ENCODE measurements around the gene CIAO2A. TPM values are rescaled to one million over a fixed set of nuclear protein-coding genes. Genes with fewer than 3 reads are reported as not detected.
A peak's percentile ranks its signal among the peaks of the same experiment; 100 is the strongest.

Gene CIAO2A, protein sequence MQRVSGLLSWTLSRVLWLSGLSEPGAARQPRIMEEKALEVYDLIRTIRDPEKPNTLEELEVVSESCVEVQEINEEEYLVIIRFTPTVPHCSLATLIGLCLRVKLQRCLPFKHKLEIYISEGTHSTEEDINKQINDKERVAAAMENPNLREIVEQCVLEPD
- 72.3 and 73.0 TPM in 2 replicates for total RNA-seq

DNA sequence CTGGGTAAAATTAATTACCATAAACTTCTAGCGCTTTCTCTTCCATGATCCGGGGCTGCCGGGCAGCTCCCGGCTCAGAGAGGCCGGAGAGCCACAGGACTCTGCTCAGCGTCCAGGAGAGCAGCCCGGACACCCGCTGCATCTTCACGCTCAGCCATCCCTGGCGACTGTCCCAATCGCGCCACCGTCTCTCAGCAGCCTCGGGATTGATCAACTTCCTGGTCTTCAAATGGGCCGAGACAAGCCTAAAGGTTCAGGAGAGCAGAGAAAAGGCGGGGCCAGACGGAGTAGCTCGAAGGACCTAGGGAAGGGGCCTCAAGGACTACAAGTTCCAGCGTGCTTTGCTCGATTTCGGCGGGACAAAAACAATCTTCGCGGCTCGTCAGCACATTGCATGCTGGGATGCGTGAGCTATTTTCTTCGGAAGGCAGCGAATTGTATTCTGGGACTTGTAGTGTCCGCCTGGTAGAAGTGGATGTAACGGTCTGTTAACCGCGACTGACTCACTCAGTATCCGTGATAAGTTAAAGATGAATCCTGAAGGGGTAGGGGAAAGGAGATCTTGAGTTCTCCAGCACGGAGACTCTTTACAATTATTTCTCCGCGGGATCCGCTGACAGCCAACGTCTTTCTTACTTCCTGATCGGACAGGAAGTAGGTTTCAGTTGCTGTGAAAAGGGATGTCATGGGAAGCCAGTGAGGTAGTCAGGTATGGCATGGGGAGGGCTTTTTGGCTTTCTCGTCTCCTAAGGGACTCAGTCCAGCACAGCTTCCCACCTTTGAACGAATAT is at the start of gene CIAO2A:
Gene CIAO2A, minus strand, starts transcription at position 212 of the 791 bp plus-strand sequence. Its CDS starts 70 bp downstream, at position 142.
- no peaks in the 10 kb centered on the region for H3K9me3 Mint-ChIP-seq
- H3K4me3 Mint-ChIP-seq: peak within 1 kb of the TSS; percentile 98
- DNase-seq: peak; percentile 98
- H3K27me3 Mint-ChIP-seq: no peaks in the 10 kb centered on the region
- peaks cover 57% of the 10 kb centered on the region for H3K4me1 Mint-ChIP-seq
- H3K36me3 Mint-ChIP-seq (ENCODE audit: low read depth): peaks cover 21% of the 10 kb centered on the region
- H3K27ac Mint-ChIP-seq: peak within 1 kb of the TSS; percentile 94
- intact Hi-C loops (cut with micrococcal nuclease): loop anchor here (1.0 to 10.0 kb wide), 5 partner anchors 59 to 1201 kb away; partner anchors contain the start of genes PCLAF, RNU5A-1, TRIP4 and USP3

DNA sequence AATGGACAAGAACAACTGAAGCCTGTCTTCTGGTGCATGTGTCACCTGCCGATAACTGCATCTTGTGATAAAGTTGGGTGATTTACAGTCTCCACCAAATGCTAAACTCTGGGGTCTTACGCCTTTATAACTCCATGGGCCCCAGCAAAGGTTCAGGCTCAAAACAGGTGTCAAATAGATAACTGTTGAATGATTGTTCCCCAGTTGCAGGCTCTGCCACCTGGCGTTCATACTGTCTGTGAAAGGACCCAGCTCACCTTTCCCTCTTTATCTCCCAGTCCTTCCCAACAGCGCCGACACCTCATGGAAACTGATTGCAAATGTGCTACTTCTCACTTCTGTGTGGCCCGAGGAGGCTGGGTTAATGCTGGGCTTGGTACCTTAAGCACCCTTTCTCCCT is 49.6 kb upstream of the CIAO2A start:
- H3K36me3 Mint-ChIP-seq (ENCODE audit: low read depth): peaks cover 20% of the 10 kb centered on the region
- H3K9me3 Mint-ChIP-seq: no peaks in the 10 kb centered on the region
- no peak overlapping the region for H3K27ac Mint-ChIP-seq
- intact Hi-C loops (cut with micrococcal nuclease): no loop called here
- H3K4me1 Mint-ChIP-seq: no peaks in the 10 kb centered on the region
- no peaks in the 10 kb centered on the region for H3K27me3 Mint-ChIP-seq
- no peak for DNase-seq
- H3K4me3 Mint-ChIP-seq: no peak overlapping the region

DNA sequence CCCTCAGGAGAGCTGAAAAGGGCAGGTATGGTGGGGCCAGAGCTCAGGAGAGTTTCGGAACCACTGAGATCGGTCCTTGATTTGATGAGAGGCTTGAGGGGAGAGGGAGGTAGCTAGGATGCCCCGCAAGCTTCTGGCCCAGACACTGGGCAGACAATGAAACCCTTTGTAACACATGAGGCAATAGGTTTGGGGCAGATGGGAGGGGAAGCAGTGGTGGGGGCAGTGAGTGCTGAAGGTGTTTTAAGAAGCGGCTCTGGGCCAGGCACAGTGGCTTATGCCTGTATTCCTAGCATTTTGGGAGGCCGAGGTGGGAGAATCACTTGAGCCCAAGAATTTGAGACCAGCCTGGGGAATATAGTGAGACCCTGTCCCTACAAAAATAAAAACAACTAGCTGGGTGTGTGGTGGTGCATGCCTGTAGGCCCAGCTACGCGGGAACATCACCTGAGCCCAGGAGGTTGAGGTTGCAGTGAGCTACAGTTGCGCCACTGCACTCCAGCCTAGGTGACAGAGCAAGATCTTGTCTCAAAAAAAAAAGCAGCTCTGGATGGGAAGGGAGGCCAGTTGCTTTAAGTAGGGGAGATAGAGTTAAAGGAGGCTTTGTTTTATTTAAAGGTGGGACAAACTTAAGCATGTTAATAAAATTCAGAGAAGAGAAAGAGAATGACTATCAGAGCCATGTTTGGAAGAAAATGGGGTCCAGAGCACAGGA is 48.3 kb upstream of the CIAO2A start:
- no peaks in the 10 kb centered on the region for H3K27me3 Mint-ChIP-seq
- no peaks in the 10 kb centered on the region for H3K9me3 Mint-ChIP-seq
- H3K27ac Mint-ChIP-seq: no peak overlapping the region
- H3K4me3 Mint-ChIP-seq: no peak overlapping the region
- no peak for DNase-seq
- intact Hi-C loops (cut with micrococcal nuclease): no loop called here
- peaks cover 25% of the 10 kb centered on the region for H3K36me3 Mint-ChIP-seq (ENCODE audit: low read depth)
- H3K4me1 Mint-ChIP-seq: no peaks in the 10 kb centered on the region

DNA sequence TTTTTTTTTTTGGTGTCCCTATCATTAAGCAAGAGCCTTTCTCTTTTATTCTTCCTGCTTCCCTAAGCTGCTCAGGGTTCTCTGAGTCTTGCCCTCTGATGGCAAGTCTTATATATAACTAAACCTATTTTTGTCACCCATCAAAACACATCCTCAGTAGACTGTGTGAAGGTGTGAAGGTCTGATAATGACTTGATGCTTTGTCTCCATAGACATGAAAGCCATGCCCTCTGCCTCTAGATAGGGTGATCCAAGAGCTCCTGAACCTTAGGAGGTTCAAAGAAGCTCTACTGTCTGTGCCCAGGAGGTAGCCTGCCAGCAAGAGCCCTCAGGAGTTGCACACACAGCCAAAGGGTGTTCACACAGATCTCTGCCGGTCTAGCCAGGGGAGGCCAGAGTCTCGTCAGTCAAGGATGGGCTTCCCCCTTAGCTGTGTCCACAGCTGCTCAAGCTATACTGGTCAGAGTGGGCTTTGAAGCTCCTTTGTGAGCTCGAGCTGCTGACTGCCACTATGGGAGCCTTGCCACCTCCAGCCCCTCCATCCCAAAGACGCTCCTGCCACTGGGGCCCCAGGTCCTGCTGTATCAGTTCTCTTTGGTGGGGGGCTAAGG is 44.8 kb upstream of the CIAO2A start:
- H3K36me3 Mint-ChIP-seq (ENCODE audit: low read depth): peaks cover 42% of the 10 kb centered on the region
- DNase-seq: no peak
- H3K4me1 Mint-ChIP-seq: no peaks in the 10 kb centered on the region
- intact Hi-C loops (cut with micrococcal nuclease): no loop called here
- H3K27ac Mint-ChIP-seq: no peak overlapping the region
- H3K9me3 Mint-ChIP-seq: no peaks in the 10 kb centered on the region
- H3K27me3 Mint-ChIP-seq: no peaks in the 10 kb centered on the region
- H3K4me3 Mint-ChIP-seq: no peak overlapping the region

DNA sequence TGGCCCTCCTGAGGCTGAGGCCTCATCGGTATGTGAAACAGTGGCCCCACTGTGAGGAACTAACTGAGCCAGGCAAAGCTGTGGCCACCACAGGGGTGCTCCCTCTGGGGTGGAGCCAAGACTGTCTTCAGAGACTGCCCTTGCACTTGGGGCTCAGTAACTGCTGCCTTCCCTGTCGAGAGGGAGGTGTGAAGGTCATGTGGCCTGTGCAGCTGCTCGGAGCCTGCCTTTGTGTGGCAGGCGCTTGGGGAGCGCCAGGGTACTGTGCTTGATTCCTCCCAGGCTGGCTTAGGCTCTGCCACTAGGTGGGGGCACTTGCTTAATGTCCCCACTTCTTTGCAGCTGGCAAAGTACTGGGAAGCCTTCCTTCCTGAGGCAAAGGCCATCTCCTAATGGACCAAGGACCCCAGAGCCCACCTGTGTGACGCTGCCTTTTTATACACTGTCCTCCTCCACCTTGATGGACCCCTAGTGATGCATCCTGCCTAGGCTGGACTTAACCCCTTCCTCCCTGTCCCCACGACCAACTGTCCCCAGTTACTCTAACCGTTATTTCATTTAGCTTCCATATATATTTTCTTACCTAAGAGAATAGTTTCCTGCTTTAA is 43.7 kb upstream of the CIAO2A start:
- H3K27me3 Mint-ChIP-seq: no peaks in the 10 kb centered on the region
- intact Hi-C loops (cut with micrococcal nuclease): no loop called here

DNA sequence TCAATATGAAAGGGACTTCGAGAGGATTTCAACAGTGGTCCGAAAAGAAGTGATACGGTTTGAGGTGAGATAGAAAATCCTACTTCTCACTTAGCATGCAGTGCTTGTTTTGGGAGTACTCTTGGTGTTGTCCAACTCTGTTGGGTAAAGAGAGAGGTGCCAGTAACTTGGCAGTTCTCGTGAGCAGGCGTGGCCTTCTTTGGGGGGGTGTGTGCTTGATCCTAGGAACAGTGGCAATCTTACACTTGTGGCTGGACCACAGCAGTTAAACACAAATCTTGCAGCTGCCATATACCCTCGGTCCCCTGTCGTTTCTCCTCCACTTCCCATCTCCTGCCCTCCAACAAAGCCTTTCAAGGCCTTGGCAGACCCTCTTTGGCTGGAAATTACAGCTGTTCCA is 42.7 kb upstream of the CIAO2A start:
- H3K36me3 Mint-ChIP-seq (ENCODE audit: low read depth): peaks cover 55% of the 10 kb centered on the region
- H3K27ac Mint-ChIP-seq: no peak overlapping the region

More for the DNA sequence above, 43.7 kb upstream of the CIAO2A start:
- H3K4me3 Mint-ChIP-seq: no peak overlapping the region
- DNase-seq: no peak
- peaks cover 50% of the 10 kb centered on the region for H3K36me3 Mint-ChIP-seq (ENCODE audit: low read depth)
- H3K4me1 Mint-ChIP-seq: no peaks in the 10 kb centered on the region
- no peak overlapping the region for H3K27ac Mint-ChIP-seq
- no peaks in the 10 kb centered on the region for H3K9me3 Mint-ChIP-seq

DNA sequence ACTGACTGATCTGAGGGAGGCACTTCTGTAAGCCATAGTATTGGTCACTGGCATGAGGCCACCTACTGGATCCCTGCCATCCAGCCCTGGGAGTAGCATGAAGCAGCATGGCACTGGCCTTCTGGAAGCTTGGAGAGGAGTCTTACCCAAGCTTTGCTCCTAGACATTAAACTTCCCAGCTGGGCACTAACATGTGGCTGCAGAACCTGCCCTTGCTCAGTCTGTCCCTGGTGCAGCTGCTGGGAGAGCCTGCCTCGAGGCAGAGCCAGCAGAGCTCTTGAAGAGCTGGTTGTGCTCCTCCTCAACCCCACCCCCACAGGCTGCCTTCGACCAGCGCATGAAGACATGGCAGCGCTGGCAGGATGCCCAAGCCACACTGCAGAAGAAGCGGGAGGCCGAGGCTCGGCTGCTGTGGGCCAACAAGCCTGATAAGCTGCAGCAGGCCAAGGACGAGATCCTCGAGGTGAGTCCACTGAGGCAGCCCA is 40.7 kb upstream of the CIAO2A start:
- Mint-ChIP-seq H3K27me3 (no peaks in the 10 kb centered on the region), H3K4me1 (no peaks in the 10 kb centered on the region), H3K9me3 (no peaks in the 10 kb centered on the region), H3K36me3 (ENCODE audit: low read depth) (peaks cover 65% of the 10 kb centered on the region), H3K4me3 (no peak overlapping the region), H3K27ac (no peak overlapping the region)
- DNase-seq: no peak
- intact Hi-C loops (cut with micrococcal nuclease): no loop called here

More for the DNA sequence above, 42.7 kb upstream of the CIAO2A start:
- Mint-ChIP-seq H3K9me3 (no peaks in the 10 kb centered on the region), H3K4me1 (no peaks in the 10 kb centered on the region), H3K4me3 (no peak overlapping the region), H3K27me3 (no peaks in the 10 kb centered on the region)
- DNase-seq: no peak
- intact Hi-C loops (cut with micrococcal nuclease): no loop called here

DNA sequence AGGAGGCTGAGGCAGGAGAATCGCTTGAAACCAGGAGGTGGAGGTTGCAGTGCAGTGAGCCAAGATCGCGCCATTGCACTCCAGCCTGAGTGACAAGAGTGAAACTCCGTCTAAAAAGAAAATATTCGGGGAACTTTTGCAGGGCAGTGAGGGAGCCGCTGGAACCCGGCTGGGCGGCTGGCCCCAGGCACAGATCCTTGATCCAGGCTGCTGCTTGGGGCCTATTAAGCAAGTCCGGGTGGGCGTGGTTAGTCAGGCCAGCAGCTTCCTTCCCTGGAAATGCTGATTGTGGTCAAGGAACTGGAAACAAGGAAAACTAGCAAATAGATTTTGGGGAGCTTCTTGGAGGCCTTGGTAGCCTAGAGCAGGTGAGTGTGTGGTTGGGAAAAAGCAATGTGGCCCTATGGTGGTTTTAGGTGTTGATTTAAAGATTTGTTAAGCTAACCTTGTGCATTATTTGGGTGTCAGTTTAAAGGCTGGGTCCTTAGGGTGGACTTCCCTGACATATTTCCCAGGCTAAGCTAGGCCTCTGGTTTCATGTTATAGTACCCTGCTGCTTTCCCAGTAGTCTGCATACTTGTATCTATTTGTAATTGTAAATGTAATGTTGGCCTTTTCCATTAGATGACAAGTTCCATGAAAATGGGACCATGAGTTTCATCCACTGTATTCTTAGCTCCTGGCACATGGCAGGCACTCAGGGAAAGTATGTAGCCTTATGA is 40.1 kb upstream of the CIAO2A start:
- Mint-ChIP-seq H3K4me3 (no peak overlapping the region), H3K36me3 (ENCODE audit: low read depth) (peaks cover 67% of the 10 kb centered on the region), H3K9me3 (no peaks in the 10 kb centered on the region), H3K27me3 (no peaks in the 10 kb centered on the region), H3K4me1 (no peaks in the 10 kb centered on the region), H3K27ac (no peak overlapping the region)
- DNase-seq: no peak
- intact Hi-C loops (cut with micrococcal nuclease): no loop called here

DNA sequence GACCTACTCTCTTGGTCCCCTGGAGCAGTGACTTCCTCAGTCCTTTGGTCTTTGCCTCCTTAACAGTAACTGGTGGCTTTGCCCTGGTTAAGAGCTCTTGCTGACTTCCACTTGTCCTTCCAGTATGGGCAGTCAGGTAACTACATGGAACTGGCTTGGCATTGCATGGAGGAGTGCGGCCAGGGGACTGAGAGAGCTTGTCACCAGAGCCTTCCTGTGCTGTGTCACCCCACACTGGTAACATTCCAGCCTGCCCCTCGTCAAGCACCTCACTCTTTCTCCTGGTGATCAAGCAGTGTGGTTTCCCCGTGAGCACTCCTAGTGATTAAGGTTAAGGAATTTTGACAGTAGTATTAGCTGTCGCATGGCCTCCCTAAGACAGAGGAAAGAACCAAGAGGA is 38.6 kb upstream of the CIAO2A start:
- Mint-ChIP-seq H3K36me3 (ENCODE audit: low read depth) (peaks cover 73% of the 10 kb centered on the region), H3K4me3 (no peak overlapping the region), H3K27me3 (no peaks in the 10 kb centered on the region), H3K4me1 (peaks cover 3% of the 10 kb centered on the region), H3K9me3 (no peaks in the 10 kb centered on the region), H3K27ac (no peak overlapping the region)
- intact Hi-C loops (cut with micrococcal nuclease): no loop called here
- no peak for DNase-seq

DNA sequence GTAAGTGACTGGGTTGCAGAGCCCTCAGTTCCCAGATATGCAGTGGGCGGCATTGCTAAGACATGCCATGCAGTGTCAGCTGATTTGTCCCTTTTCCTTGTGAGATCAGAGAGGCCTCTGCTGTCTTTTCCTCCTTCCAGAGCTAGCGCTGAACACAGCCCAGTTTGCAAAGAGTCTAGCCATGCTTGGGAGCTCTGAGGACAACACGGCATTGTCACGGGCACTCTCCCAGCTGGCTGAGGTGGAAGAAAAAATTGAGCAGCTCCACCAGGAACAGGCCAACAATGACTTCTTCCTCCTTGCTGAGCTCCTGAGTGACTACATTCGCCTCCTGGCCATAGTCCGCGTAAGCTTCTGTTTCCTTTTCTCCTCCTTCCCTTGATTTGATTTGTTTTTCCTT is 37.9 kb upstream of the CIAO2A start:
- Mint-ChIP-seq H3K27ac (no peak overlapping the region), H3K9me3 (no peaks in the 10 kb centered on the region)
- intact Hi-C loops (cut with micrococcal nuclease): no loop called here

DNA sequence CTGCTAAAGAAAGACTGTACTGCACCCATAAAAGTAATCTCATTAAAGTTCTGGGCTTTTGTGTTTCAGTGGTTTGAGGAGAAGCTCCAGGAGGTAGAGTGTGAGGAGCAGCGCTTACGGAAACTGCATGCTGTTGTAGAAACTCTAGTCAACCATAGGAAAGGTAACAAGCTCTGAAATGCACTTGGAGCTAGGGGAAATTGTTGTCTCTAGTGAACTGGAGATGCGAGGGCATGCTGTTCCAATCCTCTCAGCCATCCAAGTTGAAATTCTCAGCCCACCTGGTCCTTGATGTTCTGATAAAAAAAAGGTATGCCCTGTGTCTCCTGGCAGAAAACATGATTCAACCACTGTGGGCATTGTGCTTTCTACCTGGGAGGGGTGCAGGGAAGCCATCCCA is 36.5 kb upstream of the CIAO2A start:
- no peaks in the 10 kb centered on the region for H3K9me3 Mint-ChIP-seq
- H3K27ac Mint-ChIP-seq: no peak overlapping the region
- no peaks in the 10 kb centered on the region for H3K27me3 Mint-ChIP-seq
- H3K4me1 Mint-ChIP-seq: peaks cover 3% of the 10 kb centered on the region
- H3K36me3 Mint-ChIP-seq (ENCODE audit: low read depth): peaks cover 72% of the 10 kb centered on the region
- no peak overlapping the region for H3K4me3 Mint-ChIP-seq
- intact Hi-C loops (cut with micrococcal nuclease): no loop called here
- DNase-seq: no peak

More for the DNA sequence above, 37.9 kb upstream of the CIAO2A start:
- no peaks in the 10 kb centered on the region for H3K27me3 Mint-ChIP-seq
- H3K4me3 Mint-ChIP-seq: no peak overlapping the region
- no peak for DNase-seq
- peaks cover 73% of the 10 kb centered on the region for H3K36me3 Mint-ChIP-seq (ENCODE audit: low read depth)
- peaks cover 3% of the 10 kb centered on the region for H3K4me1 Mint-ChIP-seq

DNA sequence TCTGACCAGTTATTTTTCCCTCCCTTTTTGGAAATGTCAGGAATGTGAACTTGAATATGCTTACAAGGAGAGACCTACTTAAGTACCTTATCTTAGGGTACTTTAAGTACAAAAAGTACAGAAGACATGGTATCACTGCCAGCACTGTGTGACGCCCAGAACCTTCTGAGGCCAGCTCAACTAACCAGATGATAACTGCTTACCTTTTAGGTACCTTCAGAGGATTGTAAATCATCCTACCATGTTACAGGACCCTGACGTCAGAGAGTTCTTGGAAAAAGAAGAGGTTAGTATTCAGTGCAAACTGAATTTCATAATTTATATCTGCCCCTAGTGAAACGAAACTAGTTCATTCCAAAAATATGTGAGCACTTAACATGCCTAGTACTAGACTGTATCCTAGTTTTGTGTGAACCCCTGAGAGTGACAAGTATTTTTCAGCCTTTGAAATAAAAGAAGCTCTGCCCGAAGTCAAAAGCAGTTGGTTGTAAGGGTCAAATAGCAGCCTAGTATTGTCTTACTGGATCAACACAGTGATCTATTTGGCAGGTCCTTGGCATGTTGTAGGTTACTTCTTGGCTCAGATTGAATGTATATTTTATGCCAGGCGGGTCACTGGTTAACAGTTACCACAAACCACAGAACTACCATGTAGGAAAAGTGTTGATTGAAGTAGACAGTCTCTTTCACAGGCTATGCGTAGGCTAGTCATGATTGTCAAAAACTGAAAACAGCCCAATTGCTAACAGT is 34.1 kb upstream of the CIAO2A start:
- no peak overlapping the region for H3K4me3 Mint-ChIP-seq
- H3K36me3 Mint-ChIP-seq (ENCODE audit: low read depth): peaks cover 66% of the 10 kb centered on the region
- H3K27ac Mint-ChIP-seq: peak overlapping the region; percentile 48
- H3K4me1 Mint-ChIP-seq: peaks cover 3% of the 10 kb centered on the region
- DNase-seq: no peak
- no peaks in the 10 kb centered on the region for H3K9me3 Mint-ChIP-seq
- H3K27me3 Mint-ChIP-seq: no peaks in the 10 kb centered on the region
- intact Hi-C loops (cut with micrococcal nuclease): no loop called here

Data from activated CD4-positive, alpha-beta T cell treated with anti-CD3 and anti-CD28 coated beads, Interleukin-2, amount 10 ng/mL, durations not matched to agents 24 days and 14 days (primary cell).